HG02943 (cell line): Measurements from ENCODE around the gene TTLL11.
"Not testable (repeated sequence)": the region's sequence is repeated elsewhere in the genome, so short reads cannot be mapped to it uniquely, and the experiment has no call there.

Experiments
- ATAC-seq: cut with Tn5 transposase; IDR thresholded peaks from one replicate; pipeline ENCODE4 v1.9.1; 2021; ENCODE audit warnings: mild to moderate bottlenecking, low read depth, moderate library complexity; ENCODE audit not compliant: unreplicated experiment

Gene TTLL11

DNA sequence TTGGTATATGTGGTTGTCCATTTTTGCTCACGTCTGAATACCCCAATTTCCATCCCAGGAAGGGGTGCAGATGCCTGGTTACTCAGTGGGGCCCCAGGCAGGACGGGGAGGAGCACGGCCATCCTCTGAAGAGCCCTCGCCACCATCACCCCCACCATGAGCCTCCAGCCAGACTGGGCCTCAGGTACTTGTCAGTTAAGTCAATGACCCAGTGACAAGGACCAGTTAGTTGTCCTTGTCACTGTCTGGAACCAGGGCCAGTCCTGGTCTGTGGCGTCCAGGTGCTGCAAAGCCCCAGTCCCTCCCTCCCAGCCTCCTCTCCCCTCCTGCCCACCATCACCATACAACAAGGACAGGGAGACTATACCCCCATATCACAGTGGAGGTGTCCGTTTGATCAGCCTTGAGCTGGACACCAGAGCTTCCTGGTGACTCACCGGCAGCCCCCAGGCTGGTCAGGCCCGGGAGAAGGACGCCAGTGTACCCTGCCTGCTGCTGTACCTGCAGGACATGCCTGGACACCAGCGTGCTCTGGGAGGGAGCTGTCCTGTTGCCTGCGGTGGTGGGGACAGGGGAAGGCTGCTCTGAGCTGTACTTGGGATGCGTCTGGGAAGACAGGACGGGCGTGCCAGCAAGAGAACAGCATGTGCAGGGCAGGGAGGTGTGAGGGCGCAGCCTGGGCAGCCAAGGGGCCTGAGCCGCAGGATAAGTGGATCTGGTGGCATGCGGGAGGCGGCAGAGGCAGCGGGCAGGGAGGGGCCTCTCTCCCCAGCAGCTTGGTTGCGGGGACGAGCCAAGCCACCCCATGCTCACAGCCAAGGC, 32.6 kb upstream of the TTLL11 start:
- no peak for ATAC-seq

DNA sequence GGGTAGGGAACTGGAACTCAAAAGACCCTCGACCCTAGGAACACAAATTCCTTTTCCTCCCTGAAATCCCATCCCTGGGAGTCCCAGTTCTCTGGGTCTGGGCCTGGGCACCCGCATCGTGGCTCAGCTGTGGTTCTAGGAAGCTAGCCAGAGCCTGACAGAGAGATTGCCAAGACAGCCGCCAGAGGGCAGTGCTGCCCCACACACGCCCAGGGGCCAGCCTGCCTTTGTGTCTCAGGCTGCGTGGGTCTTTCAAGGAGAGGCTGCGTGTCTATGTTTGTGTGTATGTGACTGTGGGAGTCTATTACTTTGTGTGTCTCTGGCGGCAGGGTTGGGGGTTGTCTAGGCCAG, 32.0 kb upstream of the TTLL11 start:
- ATAC-seq: no peak

DNA sequence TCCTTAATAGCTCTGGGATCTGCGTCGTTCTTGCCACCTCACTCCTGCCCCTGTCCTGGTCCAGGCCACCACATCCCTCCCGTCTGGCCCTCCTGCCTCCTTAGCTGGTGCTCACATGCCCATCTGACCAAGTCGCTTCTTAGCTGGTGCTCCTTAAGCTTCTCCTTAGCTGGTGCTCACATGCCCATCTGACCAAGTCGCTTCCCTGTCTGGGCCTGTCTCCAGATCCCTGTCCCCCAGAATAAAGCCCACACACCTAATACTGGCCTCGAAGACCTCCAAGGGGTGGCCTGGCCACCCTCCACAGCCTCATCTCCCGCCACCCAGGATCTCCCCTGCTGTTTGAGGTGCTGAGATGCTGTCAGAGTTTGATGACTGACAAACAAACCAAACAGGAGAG, 31.4 kb upstream of the TTLL11 start:
- ATAC-seq: no peak

DNA sequence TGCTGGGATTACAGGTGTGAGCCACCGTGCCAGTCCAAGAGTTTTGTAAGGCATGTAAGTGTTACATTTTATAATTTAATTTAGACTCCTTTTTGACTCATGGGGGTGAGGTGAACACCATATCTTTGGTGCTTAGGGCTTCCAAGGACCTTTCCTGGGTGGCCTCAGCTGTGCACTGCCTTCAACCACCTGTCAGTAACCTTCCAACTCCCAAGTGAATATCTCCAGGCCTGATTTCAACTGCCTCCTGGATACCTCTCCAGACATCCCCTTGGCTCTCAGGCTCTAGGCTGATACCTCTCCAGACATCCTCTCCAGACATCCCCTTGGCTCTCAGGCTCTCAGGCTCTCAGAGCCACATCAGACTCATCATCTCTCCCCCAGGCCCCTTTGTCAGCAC, 30.9 kb upstream of the TTLL11 start:
- ATAC-seq: no peak

DNA sequence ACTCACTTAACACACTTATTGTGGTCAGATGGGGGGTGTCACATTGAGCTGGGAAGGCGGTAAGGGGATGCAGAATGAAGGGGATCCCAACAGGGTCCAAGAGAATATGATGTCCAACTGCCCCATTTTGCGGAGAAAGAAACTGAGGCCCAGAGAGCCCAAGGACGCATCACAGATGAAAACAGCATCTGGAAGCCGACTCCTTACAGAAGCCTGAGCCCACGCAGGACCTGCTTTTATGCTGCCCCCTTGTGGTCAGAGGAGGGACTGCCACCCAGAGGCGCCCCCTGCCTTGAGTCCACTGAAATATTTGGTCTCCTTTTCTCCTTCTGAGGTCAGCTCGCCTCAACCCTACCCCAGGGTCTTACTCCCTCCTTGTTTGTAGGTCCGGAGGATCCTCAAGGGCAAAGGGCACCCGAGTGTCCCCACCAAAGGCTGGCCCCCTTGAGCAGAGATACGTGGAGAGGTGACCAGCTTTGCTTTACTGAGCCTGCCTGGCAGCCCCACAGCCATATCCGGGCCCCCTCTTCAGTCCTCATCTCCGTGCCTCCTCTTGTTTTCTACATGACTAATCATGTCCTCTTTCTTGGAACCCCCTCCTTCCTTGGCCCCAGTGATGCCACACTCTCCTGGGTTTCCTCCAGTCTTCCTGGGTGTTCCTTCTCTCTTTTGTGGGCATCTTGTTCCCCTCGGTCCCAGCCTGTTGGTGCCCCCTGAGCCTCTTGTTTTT, 30.0 kb upstream of the TTLL11 start:
- ATAC-seq: no peak

DNA sequence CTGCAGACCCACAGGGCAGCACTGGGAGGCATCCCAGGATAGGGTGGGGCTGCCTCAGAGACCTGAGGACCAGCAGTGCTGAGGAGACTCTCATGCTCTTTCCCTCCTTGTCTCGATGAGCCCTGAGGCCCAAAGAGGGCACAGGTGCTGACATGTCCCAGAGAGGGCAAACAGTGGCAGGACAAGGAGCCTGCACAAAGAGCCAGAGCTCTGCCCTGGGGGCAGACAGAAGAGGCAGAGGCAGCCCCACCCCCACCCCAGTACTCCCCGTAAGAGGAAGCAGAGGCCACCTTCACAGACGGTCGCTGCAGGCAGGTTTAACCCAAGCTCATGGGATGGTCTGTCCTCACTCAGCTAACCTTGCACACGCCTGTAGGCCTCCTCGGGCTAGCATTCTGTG, 29.4 kb upstream of the TTLL11 start:
- no peak for ATAC-seq

DNA sequence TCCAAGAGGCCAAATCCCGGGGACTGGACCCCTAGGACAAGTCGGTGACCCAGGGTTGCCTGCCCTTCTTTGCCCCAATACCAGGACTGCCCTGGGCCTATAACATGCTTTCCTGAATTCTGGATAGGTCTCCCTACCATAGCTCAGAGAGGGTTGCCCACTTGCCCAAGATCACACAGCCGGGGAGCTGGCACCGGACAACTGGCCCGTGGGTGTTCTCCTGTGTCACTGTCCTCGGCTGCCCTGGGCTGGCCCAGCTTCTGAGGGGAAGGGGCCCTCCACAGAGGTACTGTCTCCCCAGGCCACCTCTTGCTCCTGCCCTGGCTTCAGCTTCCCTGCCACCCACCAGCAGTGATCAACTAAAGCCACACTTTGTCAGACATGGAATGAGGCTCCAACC, 28.8 kb upstream of the TTLL11 start:
- no peak for ATAC-seq

DNA sequence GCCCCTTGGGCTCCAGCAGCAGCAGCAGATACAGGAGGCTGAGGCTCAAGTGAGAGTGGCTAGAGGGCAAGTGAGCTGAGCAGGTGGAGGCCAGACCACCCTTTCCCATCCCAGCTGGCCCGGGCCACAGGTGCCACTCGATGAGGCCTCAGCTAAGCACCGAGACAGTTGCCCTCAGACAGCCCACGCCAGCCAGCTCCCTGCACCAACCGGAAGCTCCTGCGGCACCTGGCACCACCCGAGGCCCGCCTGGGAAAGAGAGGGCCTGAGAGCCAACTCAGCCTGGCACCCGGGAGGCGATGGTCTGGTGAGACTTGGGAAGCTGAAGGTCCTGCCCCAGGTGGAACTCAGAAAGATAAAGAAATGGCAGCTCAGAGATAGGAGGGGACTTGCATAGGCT, 28.3 kb upstream of the TTLL11 start:
- ATAC-seq: no peak

DNA sequence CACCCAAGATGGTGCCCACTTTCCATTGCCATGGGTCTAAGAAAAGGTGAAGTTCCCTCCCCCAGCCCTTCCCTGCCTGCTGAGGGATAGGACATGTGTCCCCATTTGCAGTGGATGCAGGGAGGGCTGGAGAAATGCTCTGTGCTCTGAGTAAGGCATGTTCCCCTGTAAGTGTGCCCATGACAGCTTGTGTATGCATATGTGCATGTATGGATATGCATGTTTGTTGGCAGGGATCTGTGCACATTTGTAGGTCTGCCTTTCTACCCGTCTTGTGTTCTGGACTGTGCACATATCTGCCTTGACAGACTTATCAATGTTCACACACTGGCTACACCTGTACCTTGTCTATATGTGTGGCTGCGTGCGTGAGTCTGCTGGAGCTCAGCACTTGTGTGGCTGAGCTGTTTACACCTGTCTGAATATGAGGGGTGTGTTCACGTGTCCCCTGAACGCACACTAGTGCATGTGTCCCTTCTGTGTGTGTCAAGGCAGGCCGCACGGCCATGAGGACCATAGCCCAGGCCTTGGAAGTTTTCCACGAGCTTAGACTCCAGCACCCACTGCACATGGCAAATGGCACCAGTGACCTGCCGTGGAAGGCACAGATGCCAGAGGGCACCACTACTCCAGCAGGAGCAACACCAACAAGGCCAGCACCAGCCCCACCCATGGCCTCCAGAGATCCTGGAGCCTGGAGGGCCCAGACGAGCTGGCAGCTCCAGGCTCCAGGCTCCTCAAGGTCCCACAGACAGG, 27.4 kb upstream of the TTLL11 start:
- ATAC-seq: no peak

DNA sequence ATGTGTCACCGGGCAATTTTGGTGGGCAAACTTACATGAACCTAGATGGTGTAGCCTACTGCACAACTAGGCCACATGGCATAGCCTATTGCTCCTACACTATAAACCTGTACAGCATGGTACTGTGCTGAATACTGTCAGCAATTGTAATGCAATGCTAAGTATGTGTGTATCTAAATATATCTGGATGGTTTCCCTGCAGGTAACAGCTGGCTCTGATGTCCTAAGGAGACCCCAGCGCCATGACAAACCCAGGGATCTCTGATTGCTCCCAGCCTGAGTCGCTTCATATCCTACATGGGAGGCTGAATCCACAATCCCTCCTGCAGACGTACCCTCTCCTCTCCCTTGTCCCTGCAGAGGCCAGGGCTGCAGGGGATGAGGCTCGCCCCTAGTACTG, 26.6 kb upstream of the TTLL11 start:
- no peak for ATAC-seq

DNA sequence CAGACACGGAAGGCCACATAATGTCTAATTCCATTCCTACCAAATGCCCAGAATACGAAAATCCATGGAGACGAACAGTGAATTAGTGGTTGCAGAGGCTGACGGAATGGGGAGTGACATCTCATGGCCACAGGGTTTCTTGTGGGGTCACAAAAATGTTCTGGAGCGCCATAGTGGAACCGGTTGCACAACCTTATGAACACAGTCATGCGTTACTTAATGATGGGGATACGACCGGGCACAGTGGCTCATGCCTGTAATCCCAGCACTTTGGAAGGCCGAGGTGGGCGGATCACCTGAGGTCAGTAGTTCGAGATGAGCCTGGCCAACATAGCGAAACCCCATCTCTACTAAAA, 26.0 kb upstream of the TTLL11 start:
- no peak for ATAC-seq

DNA sequence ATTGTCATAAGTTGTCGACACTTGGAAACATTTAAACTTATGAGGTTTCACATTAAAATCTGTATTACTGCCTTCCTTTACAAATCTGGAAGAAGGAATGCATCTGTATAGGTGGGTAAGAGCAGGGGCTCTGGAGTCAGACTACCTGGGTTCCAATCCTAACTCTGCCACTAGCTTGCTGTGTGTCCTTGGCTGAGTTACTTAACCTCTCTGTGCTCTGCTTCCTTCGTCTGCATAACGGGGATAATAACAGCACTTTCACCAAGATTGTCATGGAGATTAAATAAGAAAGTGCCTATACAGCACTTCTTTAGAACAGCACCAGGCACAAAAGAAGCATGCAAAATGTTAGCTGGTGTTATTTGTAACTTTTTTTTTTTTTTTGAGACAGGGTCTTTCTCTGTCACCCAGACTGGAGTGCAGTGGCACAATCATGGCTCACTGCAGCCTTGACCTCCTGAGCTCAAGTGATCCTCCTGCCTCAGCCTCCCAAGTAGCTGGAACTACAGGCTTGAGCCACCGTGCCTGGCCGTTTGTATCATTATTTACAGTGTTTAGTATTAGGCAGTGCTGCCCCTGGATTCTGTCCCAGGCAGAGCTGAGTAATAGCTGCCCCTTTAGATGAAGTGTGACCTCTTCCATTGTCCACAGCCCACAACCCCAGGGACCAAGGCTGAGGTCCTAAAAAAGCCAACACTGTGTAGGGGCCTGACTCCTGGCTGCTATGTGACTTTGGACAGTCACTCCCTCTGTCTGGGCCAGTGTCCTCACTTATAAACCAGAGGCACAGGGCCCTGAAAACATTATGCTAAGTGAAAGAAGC, 25.4 kb upstream of the TTLL11 start:
- no peak for ATAC-seq

DNA sequence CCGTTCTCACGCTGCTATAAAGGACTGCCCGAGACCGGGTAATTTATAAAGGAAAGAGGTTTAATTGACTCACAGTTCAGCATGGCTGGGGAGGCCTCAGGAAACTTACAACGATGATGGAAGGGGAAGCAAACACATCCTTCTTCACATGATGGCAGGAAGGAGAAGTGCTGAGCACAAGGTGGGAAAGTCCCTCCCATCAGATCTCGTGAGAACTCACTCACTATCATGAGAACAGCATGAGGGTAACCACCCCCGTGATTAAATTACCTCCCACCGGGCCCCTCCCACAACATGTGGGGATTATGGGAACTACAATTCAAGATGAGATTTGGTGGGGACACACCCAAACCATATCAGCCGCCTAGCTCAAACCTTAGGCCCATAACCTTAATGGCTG, 24.1 kb upstream of the TTLL11 start:
- not testable (repeated sequence) for ATAC-seq

DNA sequence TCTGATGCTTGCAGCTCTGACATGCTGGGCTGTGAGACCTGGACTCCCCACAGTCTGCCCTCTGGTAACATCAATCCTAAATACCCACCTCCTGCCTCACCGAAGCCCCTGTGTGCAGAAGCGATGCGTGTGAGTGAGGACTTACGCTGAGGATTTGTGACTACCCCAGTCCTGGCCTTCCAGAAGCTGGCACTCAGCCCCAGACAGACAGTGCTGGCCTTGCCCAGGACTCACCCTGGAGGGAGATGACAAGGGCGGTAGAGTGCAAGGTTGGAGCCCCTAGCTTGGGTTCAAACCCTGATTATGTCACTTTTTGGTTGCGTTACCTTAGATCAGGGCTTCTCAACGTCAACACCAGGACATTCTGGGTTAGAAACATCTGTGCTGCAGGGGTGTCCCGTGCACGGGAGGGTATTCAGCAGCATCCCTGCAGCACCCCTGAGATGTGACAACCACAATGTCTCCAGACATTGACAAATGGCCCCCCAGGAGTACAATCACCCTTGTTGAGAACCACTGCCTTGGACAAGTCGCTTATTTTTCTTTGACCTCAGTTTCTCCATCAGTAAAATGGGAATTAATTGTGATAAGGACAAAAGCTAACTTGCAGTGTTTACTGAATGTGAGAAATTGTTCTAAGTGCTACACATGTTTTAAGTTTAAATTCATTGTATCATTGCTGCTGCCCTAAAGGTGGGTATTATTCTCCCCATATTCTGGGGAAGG, 23.5 kb upstream of the TTLL11 start:
- no peak for ATAC-seq

DNA sequence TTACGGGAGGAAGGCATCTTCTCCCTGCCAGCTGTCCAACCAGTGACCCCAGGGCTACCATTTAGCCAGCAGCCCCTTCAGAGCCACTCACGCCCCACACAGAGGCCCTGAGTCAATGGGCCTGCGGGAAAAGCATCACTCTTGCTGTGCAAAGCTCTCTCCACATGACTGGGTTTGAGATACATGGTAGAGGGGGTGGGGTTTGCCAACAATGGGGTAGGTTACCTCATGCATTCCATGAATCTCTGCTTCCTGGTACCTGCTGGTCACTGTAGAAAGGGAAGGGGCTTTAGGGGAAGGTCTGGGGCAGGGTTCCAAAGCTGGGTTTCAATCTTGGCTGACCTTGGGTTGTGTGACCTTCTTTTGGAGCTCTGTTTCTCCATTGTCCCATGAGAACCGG, 22.9 kb upstream of the TTLL11 start:
- no peak for ATAC-seq

DNA sequence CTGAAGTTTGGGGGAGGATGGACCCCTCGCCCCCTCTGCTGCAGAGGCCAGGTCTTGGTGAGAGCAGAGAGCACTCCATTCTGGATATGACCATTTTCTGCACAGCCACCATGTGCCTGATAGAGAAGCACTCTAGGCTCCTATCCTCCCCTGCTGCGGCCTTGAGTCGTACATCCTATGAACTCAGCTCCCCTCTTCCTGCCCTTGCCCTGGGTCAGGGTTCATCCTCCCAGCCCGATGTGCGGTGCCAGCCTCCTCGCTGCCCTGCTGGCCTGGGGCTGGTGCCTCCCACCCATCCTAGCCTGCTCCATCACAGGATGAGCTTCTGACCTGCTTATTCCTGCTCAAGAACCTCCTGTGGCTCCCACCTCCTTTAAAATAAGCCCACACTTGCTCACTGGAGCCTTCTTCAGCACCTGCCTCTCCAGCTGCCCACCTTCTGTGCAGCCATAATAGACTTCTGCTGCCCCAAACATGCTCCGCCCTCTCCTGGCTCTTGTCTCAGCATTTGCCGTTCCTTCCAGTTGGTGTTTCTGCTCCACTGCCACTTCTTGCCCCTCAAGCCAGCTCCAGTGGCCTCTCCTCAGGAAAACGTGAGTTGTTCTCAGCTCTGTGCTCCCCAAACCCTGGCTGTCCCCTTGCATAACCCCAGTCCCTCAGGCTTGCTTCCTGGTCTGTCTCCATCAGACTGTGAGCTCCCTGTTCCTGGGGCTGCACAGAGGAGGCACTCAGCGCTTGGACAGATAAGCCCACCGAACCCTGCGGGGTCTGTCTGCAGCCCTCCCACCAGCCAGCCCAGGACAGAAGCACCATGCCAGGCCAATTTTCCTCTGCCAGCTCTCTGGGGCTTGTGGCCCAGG, 22.3 kb upstream of the TTLL11 start:
- no peak for ATAC-seq

DNA sequence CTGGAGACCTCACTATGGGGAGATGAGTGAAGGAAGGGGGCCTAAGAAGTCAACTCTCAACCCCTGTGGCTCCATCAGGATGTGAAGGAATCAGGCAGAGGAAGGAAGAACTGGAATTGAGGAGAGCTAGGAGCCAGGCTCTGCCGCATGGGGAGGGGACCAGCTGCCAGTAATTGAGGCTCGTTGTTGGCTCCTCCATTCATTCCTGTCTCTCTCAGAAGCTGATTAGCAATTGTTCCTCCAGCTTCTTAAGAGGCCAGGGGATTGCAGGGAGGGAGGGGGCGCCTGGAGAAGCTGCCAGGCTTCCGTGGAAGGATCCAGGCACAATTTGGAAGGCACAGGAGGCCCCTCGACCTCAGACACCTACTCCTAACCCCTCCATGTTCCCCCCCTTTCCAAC, 20.5 kb upstream of the TTLL11 start:
- no peak for ATAC-seq

DNA sequence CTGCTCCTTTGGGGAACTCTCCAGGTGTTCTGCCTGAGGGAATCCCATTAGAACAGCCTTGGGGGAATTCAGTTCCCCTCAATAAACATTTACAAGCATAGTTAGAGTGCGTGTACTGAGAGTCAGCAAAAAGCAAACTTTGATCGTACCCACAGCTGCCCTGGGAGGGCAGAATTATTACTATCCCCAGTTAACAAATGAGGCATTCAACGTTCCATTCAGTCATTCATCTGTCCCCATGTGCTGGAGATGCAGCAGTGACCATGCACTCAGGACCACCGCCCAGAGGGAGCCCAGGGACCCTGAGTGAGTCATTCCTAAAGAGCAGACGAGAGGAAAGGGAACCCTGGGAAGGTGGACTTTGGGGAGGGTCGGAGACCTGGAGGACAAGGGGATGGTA, 19.1 kb upstream of the TTLL11 start:
- no peak for ATAC-seq

DNA sequence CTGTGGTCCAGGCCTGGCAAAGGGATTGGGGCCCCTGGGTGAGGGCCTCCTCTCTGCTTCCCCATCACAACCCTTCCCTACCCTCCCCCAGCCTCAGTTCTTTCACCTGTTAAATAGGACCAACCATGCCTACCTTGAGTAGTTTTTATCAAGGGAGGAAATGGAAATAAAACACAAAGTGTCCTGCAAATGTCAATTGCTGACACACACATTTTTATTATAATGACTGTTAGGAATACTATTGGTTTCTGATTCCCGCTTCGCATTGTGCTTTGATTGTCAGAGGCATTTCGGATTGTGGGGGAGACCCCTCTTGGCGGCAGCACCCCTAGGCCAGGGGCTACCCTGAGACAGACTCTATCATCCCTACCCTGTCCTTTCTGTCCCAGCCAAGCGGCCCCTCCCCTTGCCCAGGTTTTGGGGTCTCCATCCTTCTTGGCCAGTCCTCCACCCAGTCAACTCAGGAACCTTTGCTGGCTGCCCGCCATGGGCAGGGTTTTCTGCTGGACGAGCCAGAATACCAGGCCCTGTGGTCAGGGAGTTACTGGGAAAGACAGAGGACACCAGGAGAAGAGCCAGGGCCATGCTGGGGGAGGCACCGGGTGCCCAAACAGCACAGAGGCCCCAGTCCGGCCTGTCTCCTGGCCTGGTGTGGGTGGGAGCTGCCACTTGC, 18.4 kb upstream of the TTLL11 start:
- ATAC-seq: no peak
